ENCODE data around the gene TOPBP1. TPM values are rescaled to one million over a fixed set of nuclear protein-coding genes. Genes with fewer than 3 reads are reported as not detected.

TOPBP1 gene
- total RNA-seq, 1 donor from 2014 or later: 18.1 TPM

DNA sequence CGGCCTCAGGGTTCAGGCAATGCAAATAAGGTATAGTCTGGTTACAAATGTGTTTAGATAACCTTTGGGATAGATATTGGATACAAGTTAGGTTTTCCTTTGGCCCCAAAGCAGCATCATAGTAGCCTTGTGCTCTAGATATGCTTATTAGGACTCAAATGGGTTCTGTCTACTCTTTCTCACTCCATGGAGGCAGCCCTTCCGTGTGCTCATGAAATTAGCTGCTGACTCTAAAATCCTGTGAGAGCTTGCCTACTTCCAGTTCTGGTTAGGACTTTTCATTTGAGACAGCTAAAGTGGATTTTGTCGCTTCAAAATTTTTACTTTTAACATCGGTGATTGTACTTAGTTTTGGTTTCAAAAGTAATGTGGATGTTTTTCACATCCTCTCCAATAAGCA, 86.7 kb downstream of the TOPBP1 start:
- Mint-ChIP-seq H3K27me3 (ENCODE audit: low read depth) (no peaks in the 10 kb centered on the region), H3K27ac (ENCODE audit: unreplicated experiment) (peak overlapping the region; percentile 80), H3K4me1 (ENCODE audit: low read depth) (peaks cover 72% of the 10 kb centered on the region), H3K9me3 (ENCODE audit: low read depth) (no peaks in the 10 kb centered on the region), H3K36me3 (ENCODE audit: low read depth) (peaks cover 21% of the 10 kb centered on the region), H3K4me3 (ENCODE audit: unreplicated experiment) (peak overlapping the region; percentile 80)
- TF ChIP-seq, protein P1, sequence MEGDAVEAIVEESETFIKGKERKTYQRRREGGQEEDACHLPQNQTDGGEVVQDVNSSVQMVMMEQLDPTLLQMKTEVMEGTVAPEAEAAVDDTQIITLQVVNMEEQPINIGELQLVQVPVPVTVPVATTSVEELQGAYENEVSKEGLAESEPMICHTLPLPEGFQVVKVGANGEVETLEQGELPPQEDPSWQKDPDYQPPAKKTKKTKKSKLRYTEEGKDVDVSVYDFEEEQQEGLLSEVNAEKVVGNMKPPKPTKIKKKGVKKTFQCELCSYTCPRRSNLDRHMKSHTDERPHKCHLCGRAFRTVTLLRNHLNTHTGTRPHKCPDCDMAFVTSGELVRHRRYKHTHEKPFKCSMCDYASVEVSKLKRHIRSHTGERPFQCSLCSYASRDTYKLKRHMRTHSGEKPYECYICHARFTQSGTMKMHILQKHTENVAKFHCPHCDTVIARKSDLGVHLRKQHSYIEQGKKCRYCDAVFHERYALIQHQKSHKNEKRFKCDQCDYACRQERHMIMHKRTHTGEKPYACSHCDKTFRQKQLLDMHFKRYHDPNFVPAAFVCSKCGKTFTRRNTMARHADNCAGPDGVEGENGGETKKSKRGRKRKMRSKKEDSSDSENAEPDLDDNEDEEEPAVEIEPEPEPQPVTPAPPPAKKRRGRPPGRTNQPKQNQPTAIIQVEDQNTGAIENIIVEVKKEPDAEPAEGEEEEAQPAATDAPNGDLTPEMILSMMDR (IDR thresholded peaks at IDR 0.05): no peak
- DNase-seq (ENCODE audit: low spot score): no peak

DNA sequence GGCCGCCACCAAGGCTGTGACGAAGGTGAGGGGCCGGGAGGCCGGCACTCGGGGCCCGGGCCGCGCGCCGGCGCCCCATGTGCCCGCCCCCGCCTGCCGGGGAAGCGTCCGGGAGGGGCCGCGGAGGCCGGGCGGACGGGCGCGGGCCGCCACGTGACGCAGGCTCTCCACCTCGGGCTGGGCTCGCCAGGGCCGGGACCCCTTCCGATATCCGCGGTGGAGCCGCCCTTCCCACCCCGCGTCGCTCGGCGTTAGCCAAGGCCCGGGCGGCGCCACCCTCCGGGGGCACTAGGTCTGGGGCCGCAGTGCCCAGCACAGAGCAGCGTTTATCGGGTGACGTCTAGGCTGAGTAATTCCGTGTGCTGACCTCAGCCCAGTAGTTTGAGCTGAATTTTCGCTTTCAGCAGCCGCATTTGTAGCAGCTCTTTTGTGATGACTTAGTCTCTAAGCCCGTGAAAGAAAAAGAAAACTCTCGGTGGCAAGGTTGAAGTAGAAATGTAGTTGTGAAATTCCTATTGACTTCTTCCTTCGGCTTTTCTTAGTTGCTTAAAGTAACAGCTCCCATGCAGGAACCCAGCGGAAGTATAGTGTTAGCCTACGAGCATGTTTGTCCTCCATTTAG, 87.4 kb downstream of the TOPBP1 start:
- H3K36me3 Mint-ChIP-seq (ENCODE audit: low read depth): peaks cover 19% of the 10 kb centered on the region
- peaks cover 79% of the 10 kb centered on the region for H3K4me1 Mint-ChIP-seq (ENCODE audit: low read depth)
- H3K9me3 Mint-ChIP-seq (ENCODE audit: low read depth): no peaks in the 10 kb centered on the region
- H3K4me3 Mint-ChIP-seq (ENCODE audit: unreplicated experiment): peak overlapping the region; percentile 80
- DNase-seq (ENCODE audit: low spot score): no peak
- no peaks in the 10 kb centered on the region for H3K27me3 Mint-ChIP-seq (ENCODE audit: low read depth)
- TF ChIP-seq, protein P1 (IDR thresholded peaks at IDR 0.05): peak; percentile 53
- peak overlapping the region; percentile 80 for H3K27ac Mint-ChIP-seq (ENCODE audit: unreplicated experiment)

DNA sequence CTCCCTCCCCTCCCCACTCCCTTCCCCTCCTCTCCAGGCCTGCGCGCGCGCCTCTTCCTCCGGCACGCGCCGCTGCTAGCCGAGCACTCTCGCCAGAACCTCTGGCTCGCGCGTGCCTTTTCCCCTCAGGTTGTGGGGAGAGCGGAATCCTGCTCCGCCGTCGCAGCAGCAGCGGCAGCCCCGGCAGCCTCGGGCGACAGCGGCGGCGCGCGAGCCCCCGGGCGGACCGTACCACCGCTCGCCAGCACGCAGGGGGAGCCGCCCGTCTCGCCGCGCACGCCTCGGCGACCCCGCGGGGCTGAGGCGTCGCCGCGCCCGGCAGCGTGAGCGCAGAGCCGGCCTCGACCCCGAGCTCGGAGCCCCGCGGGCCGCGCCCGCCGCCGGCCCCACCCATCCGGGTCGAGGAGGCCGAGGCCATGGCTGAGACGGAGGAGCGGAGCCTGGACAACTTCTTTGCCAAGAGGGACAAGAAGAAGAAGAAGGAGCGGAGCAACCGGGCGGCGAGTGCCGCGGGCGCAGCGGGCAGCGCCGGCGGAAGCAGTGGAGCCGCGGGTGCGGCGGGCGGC, 88.0 kb downstream of the TOPBP1 start, which contains the start of gene CDV3:
TSS of gene CDV3 (plus strand) at position 58 of the 566 bp plus-strand sequence. CDS start at position 417, 359 bp downstream.
- no peaks in the 10 kb centered on the region for H3K9me3 Mint-ChIP-seq (ENCODE audit: low read depth)
- peaks cover 81% of the 10 kb centered on the region for H3K4me1 Mint-ChIP-seq (ENCODE audit: low read depth)
- H3K27ac Mint-ChIP-seq (ENCODE audit: unreplicated experiment): peak within 1 kb of the TSS; percentile 93

DNA sequence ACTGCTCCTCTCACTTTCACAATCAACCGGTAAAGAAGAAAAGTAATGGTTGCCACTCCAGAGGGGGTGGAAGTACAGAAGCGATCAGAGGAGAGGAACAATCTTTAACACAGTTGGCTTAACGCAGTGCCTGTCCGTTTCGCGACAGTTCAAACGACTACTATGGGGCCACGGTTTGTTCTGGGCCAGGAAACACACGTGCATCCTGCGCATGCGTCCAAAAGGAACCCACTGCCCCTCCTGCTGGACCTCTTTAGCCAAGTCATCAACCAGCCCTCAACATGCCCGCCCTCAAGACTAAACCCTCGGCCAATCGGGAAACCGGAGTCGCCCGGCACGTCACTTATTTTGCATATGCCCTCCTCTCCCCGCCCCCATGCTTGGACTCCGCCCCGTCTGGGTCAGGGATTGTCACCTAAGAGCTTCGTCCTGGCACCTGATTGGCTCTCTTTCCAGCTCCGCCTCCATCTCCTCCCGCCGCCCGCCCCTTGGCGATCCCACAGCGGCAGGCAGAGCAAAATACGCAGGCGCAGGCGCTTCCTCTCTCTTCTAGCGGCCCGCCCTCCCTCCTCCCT, 88.6 kb downstream of the TOPBP1 start:
- peaks cover 17% of the 10 kb centered on the region for H3K36me3 Mint-ChIP-seq (ENCODE audit: low read depth)
- DNase-seq (ENCODE audit: low spot score): peak; percentile 100
- no peaks in the 10 kb centered on the region for H3K27me3 Mint-ChIP-seq (ENCODE audit: low read depth)
- H3K4me1 Mint-ChIP-seq (ENCODE audit: low read depth): peaks cover 81% of the 10 kb centered on the region
- TF ChIP-seq, protein P1 (IDR thresholded peaks at IDR 0.05): peak; percentile 57
- peak overlapping the region; percentile 93 for H3K27ac Mint-ChIP-seq (ENCODE audit: unreplicated experiment)
- H3K4me3 Mint-ChIP-seq (ENCODE audit: unreplicated experiment): peak overlapping the region; percentile 60
- no peaks in the 10 kb centered on the region for H3K9me3 Mint-ChIP-seq (ENCODE audit: low read depth)

More for the DNA sequence above, 88.0 kb downstream of the TOPBP1 start, which contains the start of gene CDV3:
- no peak for DNase-seq (ENCODE audit: low spot score)
- TF ChIP-seq, protein P1 (IDR thresholded peaks at IDR 0.05): no peak
- peak within 1 kb of the TSS; percentile 80 for H3K4me3 Mint-ChIP-seq (ENCODE audit: unreplicated experiment)
- H3K27me3 Mint-ChIP-seq (ENCODE audit: low read depth): no peaks in the 10 kb centered on the region
- H3K36me3 Mint-ChIP-seq (ENCODE audit: low read depth): peaks cover 19% of the 10 kb centered on the region

DNA sequence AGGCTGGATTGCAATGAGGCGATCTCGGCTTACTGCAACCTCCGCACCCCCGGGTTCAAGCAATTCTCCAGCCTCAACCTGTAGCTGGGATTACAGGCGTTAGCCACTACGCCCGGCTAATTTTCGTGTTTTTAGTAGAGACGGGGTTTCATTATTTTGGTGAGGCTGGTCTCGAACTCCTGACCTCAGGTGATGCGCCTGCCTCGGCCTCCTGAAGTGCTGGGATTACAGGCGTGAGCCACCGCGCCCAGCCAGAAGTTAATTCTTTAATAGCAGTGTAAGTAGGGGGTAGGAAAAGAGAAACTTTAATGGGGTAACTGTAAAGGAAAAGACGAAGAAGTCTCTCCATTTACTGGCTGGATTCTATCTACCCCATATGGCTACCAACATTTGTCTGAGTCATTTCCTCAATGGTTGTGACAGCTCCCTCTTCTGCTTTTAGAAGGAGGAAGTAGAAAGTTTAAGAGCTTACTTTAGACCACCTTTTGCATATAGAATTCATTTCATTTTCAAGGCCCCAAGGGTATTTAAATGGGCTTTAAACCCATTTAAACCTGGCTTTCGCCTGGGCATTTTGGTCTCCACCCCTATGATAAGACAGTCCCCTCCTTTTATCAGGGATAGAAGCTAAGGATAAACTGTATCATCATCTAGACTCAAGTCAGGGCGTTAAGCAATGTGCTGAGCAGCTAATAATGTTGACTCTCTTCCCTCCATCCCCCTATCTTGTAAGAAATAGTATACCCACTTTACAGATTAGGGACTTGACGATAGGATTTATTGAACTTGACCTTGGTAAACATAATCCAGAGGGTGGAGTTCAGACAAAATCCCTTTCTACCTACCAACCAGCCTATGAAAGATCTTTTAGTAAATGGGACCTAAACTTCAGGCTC, 89.3 kb downstream of the TOPBP1 start:
- Mint-ChIP-seq H3K27ac (ENCODE audit: unreplicated experiment) (peak overlapping the region; percentile 93), H3K27me3 (ENCODE audit: low read depth) (no peaks in the 10 kb centered on the region), H3K4me1 (ENCODE audit: low read depth) (peaks cover 78% of the 10 kb centered on the region), H3K9me3 (ENCODE audit: low read depth) (no peaks in the 10 kb centered on the region), H3K4me3 (ENCODE audit: unreplicated experiment) (peak overlapping the region; percentile 60), H3K36me3 (ENCODE audit: low read depth) (peaks cover 15% of the 10 kb centered on the region)
- TF ChIP-seq, protein P1 (IDR thresholded peaks at IDR 0.05): no peak
- no peak for DNase-seq (ENCODE audit: low spot score)
